GM18873 (cell line): Measurements from ENCODE around the gene APLP2.
"Not testable (repeated sequence)": the region's sequence is repeated elsewhere in the genome, so short reads cannot be mapped to it uniquely, and the experiment has no call there.

Experiments
- ATAC-seq: cut with Tn5 transposase; IDR thresholded peaks from one replicate; pipeline ENCODE4 v1.9.1; 2021; ENCODE audit warnings: mild to moderate bottlenecking, moderate library complexity, moderate number of reproducible peaks; ENCODE audit not compliant: unreplicated experiment, low FRiP score

APLP2 gene

DNA sequence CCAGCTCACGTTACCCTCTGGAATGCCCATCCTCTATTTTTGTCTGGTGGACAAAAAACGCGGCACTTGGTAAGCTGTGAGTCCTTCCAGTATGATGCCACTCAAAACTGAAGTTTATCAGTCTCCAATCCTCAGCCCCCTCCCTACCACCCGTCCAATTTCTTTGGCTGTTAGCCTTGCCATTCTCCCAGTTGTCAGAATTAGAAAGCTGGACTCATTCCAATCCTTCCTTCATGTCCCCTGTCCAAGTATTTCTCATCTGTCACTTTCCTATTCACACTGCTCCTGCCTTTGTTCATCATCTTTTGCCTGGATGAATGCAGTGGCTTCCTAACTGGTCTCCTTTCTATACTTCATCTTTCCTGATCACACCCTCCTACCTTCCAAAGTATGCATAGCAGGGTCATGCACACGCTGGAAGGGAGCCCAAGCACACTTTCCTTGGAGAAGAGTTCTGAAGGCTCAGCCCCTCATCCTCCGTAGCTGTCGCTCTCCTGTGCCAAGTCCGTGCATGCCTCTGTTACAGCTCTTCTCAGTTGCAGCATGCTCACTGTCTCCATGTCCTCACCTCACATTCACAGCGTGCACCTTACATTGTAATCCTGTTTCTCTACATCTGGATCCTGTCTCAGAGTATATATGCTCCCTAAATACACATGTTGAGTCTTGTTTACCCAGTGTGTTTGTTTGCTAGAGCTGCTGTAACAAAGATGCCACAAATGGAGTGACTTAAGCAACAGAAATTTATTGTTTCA lies 19.4 kb downstream of the APLP2 start:
- ATAC-seq: no peak

DNA sequence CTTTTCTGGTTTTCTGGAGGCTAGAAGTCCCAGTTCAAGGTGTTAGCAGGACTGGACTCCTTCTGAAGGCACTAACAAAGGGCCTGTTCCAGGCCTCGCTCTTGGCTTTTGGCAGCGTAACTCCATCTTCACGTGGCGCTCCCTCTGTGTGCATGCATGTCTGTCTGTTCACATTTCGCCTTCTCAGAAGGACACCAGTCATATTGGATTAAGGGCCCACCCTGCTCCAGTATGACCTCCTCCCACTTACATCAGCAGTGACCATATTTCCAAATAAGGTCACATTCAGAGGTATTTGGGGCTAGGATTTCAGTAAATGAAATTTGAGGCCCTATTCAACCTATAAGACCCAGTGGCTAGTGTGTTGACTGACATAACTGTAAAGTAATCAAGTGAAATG lies 20.0 kb downstream of the APLP2 start:
- no peak for ATAC-seq

DNA sequence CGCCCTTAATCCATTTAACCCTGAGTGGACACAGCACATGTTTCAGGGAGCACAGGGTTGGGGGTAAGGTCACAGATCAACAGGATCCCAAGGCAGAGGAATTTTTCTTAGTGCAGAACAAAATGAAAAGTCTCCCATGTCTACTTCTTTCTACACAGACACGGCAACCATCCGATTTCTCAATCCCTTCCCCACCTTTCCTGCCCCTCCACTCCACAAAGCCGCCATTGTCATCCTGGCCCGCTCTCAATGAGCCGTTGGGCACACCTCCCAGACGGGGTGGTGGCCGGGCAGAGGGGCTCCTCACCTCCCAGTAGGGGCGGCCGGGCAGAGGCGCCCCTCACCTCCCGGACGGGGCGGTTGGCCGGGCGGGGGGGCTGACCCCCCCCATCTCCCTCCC lies 20.8 kb downstream of the APLP2 start:
- not testable (repeated sequence) for ATAC-seq

DNA sequence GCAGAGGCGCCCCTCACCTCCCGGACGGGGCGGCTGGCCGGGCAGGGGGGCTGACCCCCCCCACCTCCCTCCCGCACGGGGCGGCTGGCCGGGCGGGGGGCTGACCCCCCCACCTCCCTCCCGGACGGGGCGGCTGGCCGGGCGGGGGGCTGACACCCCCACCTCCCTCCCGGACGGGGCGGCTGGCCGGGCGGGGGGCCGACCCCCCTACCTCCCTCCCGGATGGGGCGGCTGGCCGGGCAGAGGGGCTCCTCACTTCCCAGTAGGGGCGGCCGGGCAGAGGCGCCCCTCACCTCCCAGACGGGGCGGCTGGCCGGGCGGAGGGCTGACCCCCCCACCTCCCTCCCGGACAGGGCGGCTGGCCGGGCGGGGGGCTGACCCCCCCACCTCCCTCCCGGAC lies 21.5 kb downstream of the APLP2 start:
- ATAC-seq: not testable (repeated sequence)

DNA sequence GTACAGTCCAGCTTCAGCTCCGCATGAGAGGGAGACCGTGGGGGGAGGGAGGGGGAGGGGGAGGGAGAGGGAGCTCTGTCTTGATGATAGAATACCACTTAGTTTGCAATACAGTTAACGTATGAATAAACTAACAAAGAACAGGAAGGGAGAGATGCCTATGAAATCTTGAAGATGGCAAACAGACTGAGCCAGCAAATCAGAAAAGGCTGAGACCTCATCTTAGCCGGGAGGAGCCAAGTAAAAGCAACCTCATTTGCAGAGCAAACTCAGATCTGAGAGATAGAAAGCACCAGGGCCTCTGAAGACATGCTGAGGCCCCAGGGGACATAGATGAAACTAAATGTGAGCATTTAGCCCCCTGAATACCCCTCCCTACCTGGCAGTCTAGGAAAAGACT lies 23.0 kb downstream of the APLP2 start:
- no peak for ATAC-seq

DNA sequence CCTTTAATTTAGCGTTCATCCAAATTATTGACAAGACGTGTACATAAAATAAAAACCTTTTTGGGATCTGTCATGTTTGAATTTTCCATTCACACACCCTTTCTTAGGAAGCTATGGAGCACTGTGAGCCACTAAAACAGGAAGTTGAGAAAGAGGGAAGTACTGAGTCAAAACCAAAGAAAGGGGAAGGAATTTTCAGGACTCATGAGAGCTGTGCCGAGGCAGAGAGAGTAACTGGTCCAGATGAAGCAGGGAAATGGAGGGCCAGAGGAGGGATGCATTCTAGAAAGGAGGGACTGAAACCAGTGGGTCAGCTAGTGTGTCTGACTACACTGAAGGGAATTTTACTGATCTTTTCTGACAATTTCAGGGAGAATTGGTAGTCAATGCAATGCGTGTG lies 24.9 kb downstream of the APLP2 start:
- no peak for ATAC-seq

DNA sequence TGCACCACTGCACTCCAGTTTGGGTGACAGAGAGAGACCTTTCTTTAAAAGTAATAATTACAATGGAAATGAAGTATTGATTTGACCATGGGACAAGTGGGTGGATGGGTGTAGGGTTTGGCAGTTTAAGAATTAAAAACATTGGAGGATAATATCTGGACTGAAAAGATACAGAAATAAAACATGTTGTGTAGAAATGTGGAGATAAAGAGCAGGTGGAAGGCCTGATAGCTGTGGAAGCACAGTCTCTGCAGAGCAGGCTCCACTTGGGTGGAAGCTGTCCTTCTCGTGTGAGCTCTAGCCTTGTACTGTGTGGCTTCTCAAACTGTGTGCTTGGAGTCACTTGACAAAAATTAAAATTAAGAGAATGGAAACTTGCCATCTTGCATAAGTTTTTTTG lies 25.6 kb downstream of the APLP2 start:
- no peak for ATAC-seq

DNA sequence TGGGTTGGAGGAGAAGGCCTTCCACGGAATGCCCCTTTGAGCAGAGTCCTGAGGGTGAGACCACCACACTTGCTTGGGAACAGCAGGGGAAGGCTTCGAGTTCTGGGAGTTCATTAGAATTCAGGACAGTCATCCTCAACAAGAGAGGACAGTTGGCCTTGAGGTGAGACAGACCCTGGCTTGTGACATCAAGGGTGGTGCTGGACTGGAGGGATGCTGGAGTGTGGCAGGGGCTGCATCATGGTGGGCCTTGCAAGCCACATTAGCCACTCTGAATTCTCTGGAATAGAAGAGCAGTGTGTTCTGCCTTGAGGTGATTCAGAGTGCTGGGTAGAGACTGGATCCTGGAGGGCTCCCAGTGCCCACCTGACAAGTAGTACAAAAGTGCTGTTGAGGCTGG lies 26.3 kb downstream of the APLP2 start:
- no peak for ATAC-seq

DNA sequence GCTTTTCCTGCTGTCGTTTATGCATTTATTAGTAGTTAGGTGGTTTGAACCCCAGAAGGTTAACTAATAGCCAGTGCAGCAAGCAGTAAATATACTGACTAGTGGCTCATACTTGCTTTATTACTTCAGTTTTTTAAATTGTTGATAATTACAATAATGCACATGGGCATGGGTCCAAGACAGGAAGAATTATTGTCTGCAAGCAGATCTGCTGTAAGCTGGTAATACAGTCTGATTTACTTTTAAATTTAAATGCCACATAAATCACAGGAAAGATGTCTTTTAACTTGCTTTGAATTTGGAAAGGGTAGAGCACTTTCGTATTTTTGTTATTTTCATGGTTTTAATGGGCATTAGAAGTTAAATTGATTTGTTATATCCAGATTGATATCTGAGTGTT lies 27.1 kb downstream of the APLP2 start:
- ATAC-seq: no peak

DNA sequence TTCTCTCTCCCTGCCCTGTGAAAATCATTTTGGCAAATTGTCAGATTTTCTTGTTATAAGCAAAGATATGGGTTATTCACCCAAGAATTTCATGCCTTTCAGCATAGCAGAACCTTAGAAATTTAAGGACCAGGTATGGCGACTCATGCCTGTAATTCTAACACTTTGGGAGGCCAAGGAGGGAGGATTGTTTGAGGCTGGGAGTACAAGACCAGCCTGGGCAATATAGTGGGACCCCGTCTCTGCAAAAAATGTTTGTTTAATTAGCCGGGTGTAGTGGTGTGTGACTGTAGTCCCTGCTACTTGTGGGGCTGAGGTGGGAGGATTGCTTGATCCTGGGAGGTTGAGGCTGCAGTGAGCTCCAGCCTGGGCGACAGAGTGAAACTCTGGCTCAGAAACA lies 27.6 kb downstream of the APLP2 start:
- no peak for ATAC-seq

DNA sequence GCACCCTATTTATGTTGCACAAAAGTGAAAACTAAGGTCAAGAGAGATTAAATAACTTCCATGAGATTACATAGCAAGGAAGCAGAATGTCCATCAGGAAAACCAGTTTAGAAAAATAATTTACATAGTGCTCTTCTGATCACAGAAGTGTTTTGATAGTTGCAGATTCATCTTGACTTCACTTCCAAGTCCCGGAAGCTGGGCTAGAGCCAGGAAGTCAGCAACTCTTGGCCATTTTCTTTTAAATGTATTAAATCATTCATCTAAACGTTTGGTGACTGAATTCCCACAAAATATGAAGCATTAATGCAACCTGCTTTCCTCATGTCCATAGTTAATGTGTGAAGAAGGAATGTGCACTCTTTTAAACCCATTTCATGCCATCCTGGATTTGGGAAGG lies 29.7 kb downstream of the APLP2 start:
- no peak for ATAC-seq

DNA sequence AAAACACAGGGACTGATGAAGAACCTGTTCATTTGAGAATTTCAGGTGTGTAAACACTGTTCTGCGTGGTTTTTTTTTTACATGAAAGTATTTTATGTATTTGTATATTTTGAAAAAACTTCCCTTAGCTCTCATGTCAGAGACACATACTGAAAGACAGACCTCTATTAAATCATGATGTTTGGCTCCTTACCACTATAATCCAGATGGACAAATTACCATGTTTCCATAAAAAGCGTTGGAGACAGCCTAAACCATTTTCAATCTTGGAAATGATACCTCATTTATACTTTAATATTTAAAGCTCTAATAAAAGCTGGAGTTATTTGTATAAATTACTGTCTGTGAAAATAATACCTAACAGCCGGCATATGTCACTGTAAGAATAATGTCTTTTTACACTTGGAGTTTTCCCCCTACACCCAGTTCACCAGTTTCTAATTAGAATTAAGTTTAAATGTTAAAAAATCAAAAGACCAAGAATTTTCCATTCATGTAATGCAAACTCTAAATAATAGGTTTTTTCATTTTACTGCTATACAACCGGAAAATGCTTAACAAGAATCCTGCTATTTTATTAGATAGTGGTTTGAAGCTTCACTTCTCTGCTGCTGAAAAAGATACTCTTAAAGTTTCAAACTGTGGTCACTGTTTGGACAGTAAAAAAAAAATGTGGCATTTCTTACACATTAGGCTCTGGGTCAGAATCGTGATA lies 30.8 kb downstream of the APLP2 start:
- ATAC-seq: no peak

DNA sequence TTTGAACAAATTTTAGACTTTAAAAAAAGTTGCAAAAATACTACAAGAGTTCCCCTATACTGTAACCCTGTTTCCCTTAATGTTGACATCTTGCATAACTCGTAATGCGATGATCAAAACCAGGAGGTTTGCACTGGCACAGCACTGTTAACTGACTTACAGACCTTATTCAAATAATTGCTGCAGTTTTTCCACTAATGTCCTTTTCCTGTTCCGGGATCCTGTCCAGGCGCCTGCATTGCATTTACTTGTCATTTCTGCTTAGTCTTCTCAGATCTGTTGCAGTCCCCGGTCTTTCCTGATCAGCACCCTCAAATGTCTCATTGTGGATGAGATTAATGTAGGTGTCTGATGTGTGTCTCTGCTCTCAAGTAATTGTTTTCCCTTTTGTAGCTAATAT lies 32.0 kb downstream of the APLP2 start:
- ATAC-seq: no peak

DNA sequence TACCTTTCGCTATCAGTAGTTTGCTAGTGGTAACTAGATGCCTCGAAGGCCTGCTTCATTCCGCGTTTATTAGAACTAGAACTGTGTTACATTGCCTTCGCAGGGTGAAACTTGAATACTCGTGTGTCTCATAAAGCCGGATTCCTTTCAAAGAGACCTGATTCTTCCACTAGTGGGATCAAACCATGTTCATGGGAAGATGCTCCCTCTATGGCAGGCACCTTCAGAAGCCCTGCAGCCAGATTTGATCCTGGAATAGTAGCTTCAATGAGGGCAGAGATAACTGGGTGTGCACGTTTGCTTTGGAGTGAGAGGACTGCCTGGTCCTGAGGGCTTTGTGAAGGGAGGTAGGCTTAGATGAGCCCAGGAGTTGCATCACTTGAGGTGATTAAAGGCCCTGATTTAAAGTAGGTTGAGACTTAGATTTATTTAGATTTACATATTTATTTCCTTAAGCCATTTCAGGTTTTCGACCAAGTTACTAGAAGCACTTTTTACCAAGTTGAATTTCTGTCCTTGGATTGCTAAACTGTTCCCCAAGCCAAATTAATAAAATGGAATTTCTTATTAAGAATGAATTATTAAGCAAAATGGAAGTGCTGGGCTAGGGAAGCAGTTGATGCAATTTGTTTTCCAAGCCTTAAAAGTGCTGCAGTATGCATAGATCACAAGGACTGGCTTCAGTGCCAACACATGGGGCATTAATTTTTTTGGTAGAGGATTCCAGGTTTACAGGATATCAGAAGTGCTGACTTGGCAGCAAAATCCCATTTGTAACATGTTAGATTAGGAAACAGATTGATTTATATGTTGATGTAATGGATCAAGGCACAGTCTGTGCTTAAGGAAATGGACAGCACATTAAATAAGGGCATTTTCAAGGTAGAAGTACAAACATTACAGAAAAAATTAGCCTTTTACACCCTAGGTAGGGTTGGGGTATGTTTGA lies 32.9 kb downstream of the APLP2 start:
- no peak for ATAC-seq

DNA sequence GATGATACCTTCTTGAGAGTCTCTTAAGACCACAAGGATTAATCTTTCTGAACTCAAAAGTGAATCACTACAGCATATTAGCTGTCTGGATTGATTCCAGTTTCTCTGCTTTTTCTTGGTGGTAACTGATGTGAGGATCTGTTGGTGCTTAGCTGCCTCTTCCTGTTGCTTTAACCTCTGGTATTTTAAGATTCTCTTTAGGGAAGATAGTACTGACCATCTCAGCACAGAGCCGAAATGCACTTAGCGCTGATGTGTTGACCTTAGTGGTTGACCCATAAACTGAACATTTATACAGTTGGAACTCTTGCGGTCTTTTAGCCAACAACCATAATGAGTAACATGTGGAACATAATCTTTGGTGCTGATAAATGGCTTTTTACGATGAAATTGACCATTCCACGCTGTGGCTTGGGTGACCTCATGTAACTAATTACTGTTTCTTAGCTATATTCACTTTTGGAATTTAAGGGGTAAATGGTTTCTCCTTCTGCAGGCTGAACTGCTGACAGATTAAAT lies 33.7 kb downstream of the APLP2 start:
- no peak for ATAC-seq

DNA sequence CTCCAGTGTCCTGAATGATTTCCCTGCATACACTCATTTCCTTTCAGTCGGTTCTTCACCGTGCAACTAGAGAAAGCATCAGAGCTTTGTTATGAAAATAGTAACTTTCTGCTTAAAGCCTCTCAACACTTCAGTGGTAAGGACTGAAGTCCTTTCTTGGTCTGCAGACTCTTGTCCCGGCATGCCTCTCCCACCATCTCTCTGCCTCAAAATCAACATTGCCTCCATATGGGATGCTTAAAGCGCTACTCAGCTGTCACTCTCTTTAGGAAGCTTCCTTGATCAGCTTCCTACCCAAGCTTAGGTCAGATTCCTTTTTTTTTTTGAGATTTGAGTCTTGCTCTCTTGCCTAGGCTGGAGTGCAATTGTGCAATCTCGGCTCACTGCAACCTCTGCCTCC lies 36.7 kb downstream of the APLP2 start:
- no peak for ATAC-seq

DNA sequence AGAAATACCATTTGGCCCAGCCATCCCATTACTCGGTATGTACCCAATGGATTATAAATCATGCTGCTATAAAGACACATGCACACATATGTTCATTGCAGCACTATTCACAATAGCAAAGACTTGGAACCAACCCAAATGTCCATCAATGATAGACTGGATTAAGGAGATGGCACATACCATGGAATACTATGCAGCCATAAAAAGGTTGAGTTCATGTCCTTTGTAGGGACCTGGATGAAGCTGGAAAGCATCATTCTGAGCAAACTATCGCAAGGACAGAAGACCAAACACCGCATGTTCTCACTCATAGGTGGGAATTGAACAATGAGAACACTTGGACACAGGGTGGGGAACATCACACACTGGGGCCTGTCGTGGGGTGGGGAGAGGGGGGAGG lies 39.0 kb downstream of the APLP2 start:
- ATAC-seq: not testable (repeated sequence)

DNA sequence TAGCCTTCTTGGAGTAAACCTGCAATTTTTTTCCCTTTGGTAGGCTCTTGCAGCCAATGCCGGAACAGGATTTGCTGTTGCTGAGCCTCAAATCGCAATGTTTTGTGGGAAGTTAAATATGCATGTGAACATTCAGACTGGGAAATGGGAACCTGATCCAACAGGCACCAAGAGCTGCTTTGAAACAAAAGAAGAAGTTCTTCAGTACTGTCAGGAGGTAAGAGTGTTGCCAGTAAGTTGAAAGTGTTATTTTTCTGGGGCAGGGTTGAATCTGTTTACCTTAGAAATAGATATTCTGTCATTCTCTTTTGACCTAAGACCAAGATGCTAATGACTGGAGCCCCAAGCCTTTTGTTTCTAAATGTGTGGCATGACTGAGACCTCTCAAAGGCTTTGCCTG lies 39.7 kb downstream of the APLP2 start:
- no peak for ATAC-seq

DNA sequence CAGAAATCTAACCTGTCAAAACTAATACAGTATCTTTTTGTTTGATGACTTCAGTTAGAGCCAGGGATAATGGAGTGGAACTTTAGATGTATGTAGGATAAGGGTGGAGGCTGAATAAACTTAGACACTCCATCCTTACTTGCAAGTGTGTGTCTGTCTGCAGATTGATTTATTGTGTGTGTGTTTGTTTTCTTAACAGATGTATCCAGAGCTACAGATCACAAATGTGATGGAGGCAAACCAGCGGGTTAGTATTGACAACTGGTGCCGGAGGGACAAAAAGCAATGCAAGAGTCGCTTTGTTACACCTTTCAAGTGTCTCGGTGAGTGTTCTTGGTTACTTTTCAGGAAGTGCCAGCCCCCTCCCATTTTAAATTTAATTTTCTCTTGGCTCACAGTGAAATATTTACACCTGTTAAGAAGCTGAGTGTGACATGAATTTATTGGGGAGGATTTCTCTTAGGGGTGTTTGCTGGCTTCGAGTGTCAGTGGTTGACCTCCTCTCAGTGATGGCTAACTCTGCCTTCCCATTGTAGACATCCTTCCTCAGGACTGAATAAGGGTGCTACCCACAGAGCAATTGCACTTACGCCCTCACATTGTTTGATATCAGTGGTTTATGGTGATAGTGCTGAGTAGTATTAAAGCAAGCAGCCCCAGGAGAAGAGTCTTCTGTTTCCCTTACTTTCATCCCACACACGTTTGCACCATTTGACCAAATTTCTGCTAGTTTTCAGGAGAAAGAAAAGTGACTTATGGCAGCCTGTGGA lies 40.8 kb downstream of the APLP2 start:
- no peak for ATAC-seq
